Spleen (tissue), 11 donors: ENCODE measurements around the gene IL36A. TPM values are rescaled to one million over a fixed set of nuclear protein-coding genes. Genes with fewer than 3 reads are reported as not detected.

Source experiments
- DNase-seq: peaks from one replicate; pipeline ENCODE4 v3.0.0-alpha.2; 2020
- H3K27ac ChIP-seq, 8 donors: fragments of 200-600 bp; sonication (generic) in 7 of 8; 1 replicate in 4 of 8; 2 replicates in 4 of 8; pipeline versions ENCODE4 v1.5.0 to v1.8.0; 2016 to 2021; ENCODE audit warnings: inconsistent platforms in 4 of 8, mild to moderate bottlenecking in 4 of 8, moderate library complexity in 1 of 8
- H3K27me3 ChIP-seq, 7 donors: fragments of 200-600 bp; sonication (generic) in 6 of 7; replicated peaks in 1 of 7; 1 replicate in 4 of 7; 2 replicates in 3 of 7; pipeline versions ENCODE4 v1.5.0 to v1.8.0; 2016 to 2021; ENCODE audit warnings: inconsistent platforms in 3 of 7, mild to moderate bottlenecking in 1 of 7
- H3K36me3 ChIP-seq, 6 donors: fragments of 200-600 bp; sonication (generic) in 5 of 6; 1 replicate in 4 of 6; 2 replicates in 2 of 6; pipeline versions ENCODE4 v1.5.0 to v1.8.0; 2016 to 2021; ENCODE audit warnings: inconsistent platforms in 2 of 6
- H3K4me1 ChIP-seq, 6 donors: fragments of 200-600 bp; sonication (generic) in 5 of 6; 1 replicate in 3 of 6; 2 replicates in 3 of 6; pipeline versions ENCODE4 v1.5.0 to v1.8.0; 2016 to 2021; ENCODE audit warnings: inconsistent platforms in 3 of 6
- H3K4me3 ChIP-seq, 8 donors: fragments of 200-600 bp; sonication (generic) in 7 of 8; 1 replicate in 4 of 8; 2 replicates in 4 of 8; pipeline versions ENCODE4 v1.5.0 to v1.8.0; 2016 to 2021; ENCODE audit warnings: inconsistent platforms in 4 of 8, mild to moderate bottlenecking in 4 of 8, moderate library complexity in 2 of 8
- H3K9me3 ChIP-seq, 8 donors: fragments of 200-600 bp; sonication (generic) in 7 of 8; 1 replicate in 4 of 8; 2 replicates in 4 of 8; pipeline versions ENCODE4 v1.5.0 to v1.8.0; 2016 to 2021; ENCODE audit warnings: inconsistent platforms in 4 of 8
- CTCF ChIP-seq, 11 experiments: fragments of 200-600 bp in 7 of 11; fragments of 450-650 bp in 4 of 11; sonication (generic) in 4 of 11; IDR thresholded peaks in 8 of 11; conservative IDR thresholded peaks in 3 of 11; 1 replicate in 7 of 11; 2 replicates in 4 of 11; pipeline versions ENCODE4 v1.4.0 to v1.8.0; 2016 to 2021; ENCODE audit warnings: antibody characterized with exemption in 11 of 11, inconsistent platforms in 4 of 11, mild to moderate bottlenecking in 1 of 11
- POLR2A ChIP-seq, 3 donors: fragments of 450-650 bp; IDR thresholded peaks; one replicate each; pipeline ENCODE4 v1.5.1; 2017; ENCODE audit warnings: antibody characterized with exemption in 3 of 3, mild to moderate bottlenecking in 1 of 3
- POLR2AphosphoS5 ChIP-seq, 3 donors: sonication (generic); formaldehyde crosslinking; IDR thresholded peaks; one replicate each; pipeline ENCODE4 v1.5.1; 2017; ENCODE audit warnings: antibody characterized with exemption in 3 of 3
- WGBS, 5 donors: extraction: QIAGEN DNeasy Blood & Tissue Kit in 3 of 5; methylation state at CpG; one replicate each; pipeline versions ENCODE4 v1.1.5 to v1.1.7; 2013 to 2018; 5-methylcytosine and 5-hydroxymethylcytosine counted together
- intact Hi-C: fragments of 100-400 bp; cut with DNase I; formaldehyde crosslinking; loops from one replicate; pipeline ENCODE4 v1.15.0; 2023; ENCODE audit warnings: low total_unique reads
- polyA plus RNA-seq, 3 donors: library from polyadenylated mRNA; stranded (reverse); fragments of 200-250 nt; gene quantifications; one replicate each; pipeline ENCODE4 v1.2.1, GENCODE V29; 2013
- total RNA-seq, 7 donors: library from RNA; depleted of rRNA in 3 of 7; stranded (reverse); fragments of >200 nt in 3 of 7; fragmentation: NEBNext Ultra II Directional in 4 of 7; extraction: Animal tissue kit (Norgen Biotek cat#: 25700) in 4 of 7; gene quantifications; one replicate each; pipeline versions ENCODE4 v1.1.0 to v1.2.1, GENCODE V29; 2016 to 2021
- donor health status: healthy with polysubstance abuse.
- donor health status: DM: no; HTN: no; CAD: no; lungs with moderate emphysema.
- donor health status: DM: no; HTN: no; CAD: no.
- donor health status: Bipolar disorder and iron deficiency.
- donor health status: healthy.
- donor health status: DM: no; HTN: no; CAD: no.
- donor health status: DM: yes; HTN: yes; CAD: no.

IL36A gene
- total and polyA plus RNA-seq, 10 donors, result 0.26 TPM; not detected in 9

GRCh38 chr2:113032737-113033136 is 27.5 kb downstream of the IL36A start:
- no peak overlapping the region for H3K27ac ChIP-seq
- no peaks in the 10 kb centered on the region for H3K36me3 ChIP-seq
- 90 to 100% (median 91%) methylated on average over 1 of the region's 1 CpG for WGBS, 5 donors
- H3K27me3 ChIP-seq, result peaks cover 0 to 49% (median 5%) of the 10 kb centered on the region in 7 donors
- no peak for DNase-seq
- TF ChIP-seq CTCF (IDR thresholded peaks at IDR 0.05 in 8 of 11, conservative IDR thresholded peaks at IDR 0.05 in 3 of 11) (no peak), POLR2A (IDR thresholded peaks at IDR 0.05) (no peak), POLR2AphosphoS5 (IDR thresholded peaks at IDR 0.05) (no peak)
- H3K4me3 ChIP-seq, result no peak overlapping the region
- H3K9me3 ChIP-seq, result no peaks in the 10 kb centered on the region
- no peaks in the 10 kb centered on the region for H3K4me1 ChIP-seq
- intact Hi-C loops, result no loop called here

DNA sequence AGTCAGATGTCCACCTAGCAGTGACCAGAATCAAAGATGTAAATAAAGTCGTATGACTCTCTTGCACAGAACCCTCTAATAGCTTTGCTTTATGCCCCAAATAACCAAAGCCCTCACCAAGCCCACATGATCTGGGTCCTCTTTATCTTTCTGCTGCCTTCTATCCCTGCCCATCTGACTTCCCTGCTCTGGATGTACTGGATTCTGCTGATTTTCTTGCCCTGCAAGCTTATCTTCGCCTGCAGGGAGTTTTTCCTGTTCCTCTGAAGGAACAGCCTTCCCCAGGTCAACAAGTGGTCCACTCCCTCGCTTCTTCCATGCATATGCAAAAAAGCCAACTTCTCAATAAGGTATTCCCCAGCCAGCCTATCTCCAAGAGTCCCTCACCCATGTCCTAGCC is 28.8 kb downstream of the IL36A start:
- Histone ChIP-seq H3K27ac (no peak overlapping the region), H3K27me3 (peaks cover 0 to 36% (median 1%) of the 10 kb centered on the region in 7 donors), H3K4me1 (no peaks in the 10 kb centered on the region), H3K36me3 (no peaks in the 10 kb centered on the region), H3K4me3 (no peak overlapping the region), H3K9me3 (no peaks in the 10 kb centered on the region)
- WGBS, 5 donors, result 66 to 79% (median 67%) methylated on average over 3 of the region's 3 CpGs
- intact Hi-C loops, result no loop called here
- TF ChIP-seq CTCF (IDR thresholded peaks at IDR 0.05 in 8 of 11, conservative IDR thresholded peaks at IDR 0.05 in 3 of 11), result no peak
- TF ChIP-seq POLR2A (IDR thresholded peaks at IDR 0.05), result no peak
- no peak for TF ChIP-seq POLR2AphosphoS5 (IDR thresholded peaks at IDR 0.05)
- no peak for DNase-seq

DNA sequence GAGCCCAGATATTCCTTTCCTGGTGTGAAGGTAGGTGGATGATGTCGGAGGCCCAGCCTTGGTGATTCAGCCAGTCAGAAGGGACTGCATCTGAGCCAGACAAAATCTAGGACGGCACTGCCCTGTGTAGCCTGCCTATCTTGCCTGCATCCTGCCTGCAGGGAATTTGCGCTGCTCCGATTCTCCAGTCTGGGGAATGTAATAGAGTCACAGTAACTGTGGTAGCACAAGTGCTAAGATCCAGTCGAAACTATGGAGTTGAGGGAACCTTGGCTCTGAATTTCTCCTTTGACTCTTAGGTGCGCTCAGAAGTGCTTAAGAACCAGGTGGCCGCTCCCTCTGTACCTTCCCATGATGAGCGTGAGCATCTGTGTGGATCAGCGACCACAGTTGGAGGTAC is 31.5 kb downstream of the IL36A start:
- no peaks in the 10 kb centered on the region for H3K36me3 ChIP-seq
- WGBS, 5 donors, result 88 to 97% (median 92%) methylated on average over 9 of the region's 9 CpGs
- TF ChIP-seq POLR2A (IDR thresholded peaks at IDR 0.05) (no peak), POLR2AphosphoS5 (IDR thresholded peaks at IDR 0.05) (no peak), CTCF (IDR thresholded peaks at IDR 0.05 in 8 of 11, conservative IDR thresholded peaks at IDR 0.05 in 3 of 11) (no peak)
- intact Hi-C loops, result no loop called here
- DNase-seq, result no peak
- no peak overlapping the region for H3K27ac ChIP-seq
- H3K9me3 ChIP-seq, result no peaks in the 10 kb centered on the region
- H3K4me1 ChIP-seq, result no peaks in the 10 kb centered on the region
- H3K4me3 ChIP-seq, result no peak overlapping the region
- H3K27me3 ChIP-seq, result peaks cover 0 to 18% (median 0%) of the 10 kb centered on the region in 7 donors

DNA sequence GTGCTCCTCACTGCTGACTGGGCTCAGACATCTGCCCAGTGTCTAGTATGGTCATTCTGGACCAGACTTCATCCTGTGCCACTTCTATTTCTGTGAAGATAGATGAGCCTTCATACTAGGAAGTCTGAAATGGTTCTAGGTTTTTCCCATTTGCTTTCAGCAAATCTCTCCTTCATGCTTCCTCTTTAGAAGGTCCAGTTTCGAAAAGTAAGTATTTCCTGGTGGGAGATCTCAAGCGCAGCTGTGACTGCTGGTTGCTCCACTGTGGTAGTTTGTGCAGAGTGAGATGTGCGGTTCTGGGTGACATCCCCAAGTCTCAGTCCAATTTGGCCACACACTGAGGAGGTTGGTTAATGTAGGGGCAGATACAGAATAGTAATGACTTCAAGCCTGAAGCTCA is 33.0 kb downstream of the IL36A start:
- no peak for DNase-seq
- Histone ChIP-seq H3K4me1 (no peaks in the 10 kb centered on the region), H3K36me3 (no peaks in the 10 kb centered on the region), H3K9me3 (no peaks in the 10 kb centered on the region), H3K27ac (no peak overlapping the region), H3K27me3 (peaks cover 0 to 18% (median 0%) of the 10 kb centered on the region in 7 donors), H3K4me3 (no peak overlapping the region)
- no peak for TF ChIP-seq CTCF (IDR thresholded peaks at IDR 0.05 in 8 of 11, conservative IDR thresholded peaks at IDR 0.05 in 3 of 11)
- TF ChIP-seq POLR2AphosphoS5 (IDR thresholded peaks at IDR 0.05), result no peak
- no peak for TF ChIP-seq POLR2A (IDR thresholded peaks at IDR 0.05)
- 61 to 87% (median 74%) methylated on average over 3 of the region's 3 CpGs for WGBS, 5 donors
- intact Hi-C loops, result no loop called here
